Prostate gland (tissue), 2 donors: ENCODE results near the gene AP3D1. TPM values are rescaled to one million over a fixed set of nuclear protein-coding genes. Genes with fewer than 3 reads are reported as not detected.

ENCODE experiments used
- DNase-seq: peaks from one replicate; pipeline ENCODE4 v3.0.0-alpha.2; 2019; ENCODE audit warnings: low spot score
- H3K27ac ChIP-seq, 2 donors: fragments of 200-600 bp; sonication (generic); 2 replicates each; pipeline ENCODE4 v1.5.1; 2017 to 2019
- H3K27me3 ChIP-seq: fragments of 200-600 bp; sonication (generic); replicated peaks from 2 replicates; pipeline ENCODE4 v1.5.1; 2019; ENCODE audit not compliant: insufficient read depth
- H3K36me3 ChIP-seq, 2 donors: fragments of 200-600 bp; sonication (generic); 1 replicate in 1 of 2; 2 replicates in 1 of 2; pipeline versions ENCODE4 v1.5.1 to v1.8.1; 2017 to 2019
- H3K4me1 ChIP-seq: fragments of 200-600 bp; sonication (generic); replicated peaks from 2 replicates; pipeline ENCODE4 v1.5.1; 2019
- H3K4me3 ChIP-seq, 2 donors: fragments of 200-600 bp; sonication (generic); 2 replicates each; pipeline ENCODE4 v1.5.1; 2017 to 2019
- H3K9me3 ChIP-seq: fragments of 200-600 bp; sonication (generic); 2 replicates; pipeline ENCODE4 v1.5.1; 2017
- POLR2A ChIP-seq: fragments of 450-650 bp; IDR thresholded peaks from one replicate; pipeline ENCODE4 v1.6.1; 2016; ENCODE audit warnings: antibody characterized with exemption, mild to moderate bottlenecking
- POLR2AphosphoS5 ChIP-seq: sonication (generic); formaldehyde crosslinking; IDR thresholded peaks from one replicate; pipeline ENCODE4 v1.6.1; 2017; ENCODE audit warnings: antibody characterized with exemption
- WGBS: methylation state at CpG from one replicate; pipeline ENCODE4 v1.1.5; 2018; 5-methylcytosine and 5-hydroxymethylcytosine counted together
- intact Hi-C: fragments of 100-400 bp; cut with DNase I; formaldehyde crosslinking; loops from one replicate; pipeline ENCODE4 v1.14.2; 2022
- total RNA-seq, 2 donors: library from RNA; depleted of rRNA; stranded (reverse); fragments of >200 nt; gene quantifications; one replicate each; pipeline ENCODE4 v1.1.0, GENCODE V29; 2016
- TF ChIP-seq, protein P1 (sequence below), 4 experiments: fragments of 200-600 bp in 2 of 4; fragments of 450-650 bp in 2 of 4; sonication (generic) in 2 of 4; IDR thresholded peaks; 1 replicate in 3 of 4; 2 replicates in 1 of 4; pipeline ENCODE4 v1.5.1; 2016 to 2019; ENCODE audit warnings: antibody characterized with exemption in 4 of 4, mild to moderate bottlenecking in 2 of 4, moderate library complexity in 2 of 4

Gene AP3D1
- total RNA-seq, 2 donors from 2014 or later, result 115 to 178 TPM

DNA sequence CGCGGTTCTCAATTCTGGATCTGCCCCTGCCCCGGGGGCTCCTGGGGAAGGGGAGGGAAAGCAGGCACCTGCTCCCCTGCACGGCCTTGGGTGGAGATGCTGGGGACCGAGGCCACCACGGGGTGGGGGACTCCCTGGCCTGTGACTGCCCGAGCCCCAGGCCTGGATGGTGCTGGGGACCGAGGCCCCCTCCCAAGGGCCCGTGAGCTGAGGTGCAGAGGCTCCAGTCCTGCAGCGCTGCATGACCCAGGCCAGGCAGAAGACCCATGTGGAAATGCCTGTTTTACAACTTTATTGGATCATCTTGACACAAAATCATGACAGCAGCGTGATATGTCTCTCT lies 50.7 kb downstream of the AP3D1 start:
- H3K4me1 ChIP-seq, result no peaks in the 10 kb centered on the region
- TF ChIP-seq POLR2A (no peak), POLR2AphosphoS5 (no peak)
- TF ChIP-seq, protein P1, sequence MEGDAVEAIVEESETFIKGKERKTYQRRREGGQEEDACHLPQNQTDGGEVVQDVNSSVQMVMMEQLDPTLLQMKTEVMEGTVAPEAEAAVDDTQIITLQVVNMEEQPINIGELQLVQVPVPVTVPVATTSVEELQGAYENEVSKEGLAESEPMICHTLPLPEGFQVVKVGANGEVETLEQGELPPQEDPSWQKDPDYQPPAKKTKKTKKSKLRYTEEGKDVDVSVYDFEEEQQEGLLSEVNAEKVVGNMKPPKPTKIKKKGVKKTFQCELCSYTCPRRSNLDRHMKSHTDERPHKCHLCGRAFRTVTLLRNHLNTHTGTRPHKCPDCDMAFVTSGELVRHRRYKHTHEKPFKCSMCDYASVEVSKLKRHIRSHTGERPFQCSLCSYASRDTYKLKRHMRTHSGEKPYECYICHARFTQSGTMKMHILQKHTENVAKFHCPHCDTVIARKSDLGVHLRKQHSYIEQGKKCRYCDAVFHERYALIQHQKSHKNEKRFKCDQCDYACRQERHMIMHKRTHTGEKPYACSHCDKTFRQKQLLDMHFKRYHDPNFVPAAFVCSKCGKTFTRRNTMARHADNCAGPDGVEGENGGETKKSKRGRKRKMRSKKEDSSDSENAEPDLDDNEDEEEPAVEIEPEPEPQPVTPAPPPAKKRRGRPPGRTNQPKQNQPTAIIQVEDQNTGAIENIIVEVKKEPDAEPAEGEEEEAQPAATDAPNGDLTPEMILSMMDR (IDR thresholded peaks at IDR 0.05), result no peak
- no peaks in the 10 kb centered on the region for H3K9me3 ChIP-seq
- 83% methylated on average over 11 of the region's 11 CpGs for WGBS
- peaks cover 0 to 6% of the 10 kb centered on the region in 2 donors for H3K36me3 ChIP-seq
- H3K27me3 ChIP-seq, result no peaks in the 10 kb centered on the region
- H3K4me3 ChIP-seq, result no peak overlapping the region
- H3K27ac ChIP-seq, result no peak overlapping the region
- DNase-seq, result no peak
- intact Hi-C loops, result no loop called here

DNA sequence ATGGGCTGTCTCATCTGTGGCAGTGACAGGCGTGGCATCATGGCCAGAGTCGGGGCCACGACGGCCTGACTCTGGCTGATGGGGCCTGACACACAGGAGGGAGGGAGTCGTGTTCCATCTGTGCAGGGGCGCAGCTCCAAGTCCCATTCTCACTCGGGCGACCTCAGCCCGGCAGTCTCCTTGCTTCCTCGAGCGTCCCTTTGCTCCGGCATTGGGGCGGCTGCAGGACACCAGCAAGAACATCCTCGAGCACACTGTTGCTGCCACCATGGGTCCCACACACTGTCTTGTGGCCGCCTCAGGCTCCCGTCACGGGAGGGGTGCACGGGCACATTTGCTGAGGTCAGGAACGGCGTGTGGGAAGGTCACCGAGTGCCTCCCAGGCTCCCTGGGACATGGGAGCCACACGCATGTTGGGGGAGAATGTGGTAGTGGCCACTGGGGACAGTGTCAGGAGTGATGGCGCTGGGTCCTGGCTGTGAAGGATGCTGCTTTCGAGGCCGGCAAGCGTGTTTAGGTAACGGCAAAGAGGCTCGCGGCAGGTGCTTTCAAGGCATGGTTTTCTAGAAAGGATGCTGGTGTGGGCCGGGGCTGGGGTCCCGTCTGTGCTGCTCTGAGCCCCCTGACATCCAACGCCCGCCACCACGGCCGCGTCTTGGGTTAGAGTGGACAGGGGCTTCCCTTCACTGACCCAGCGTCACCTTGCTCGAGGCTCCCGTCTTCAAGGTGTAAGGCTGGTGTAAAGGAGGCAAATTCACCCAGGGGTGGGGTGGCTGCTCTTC lies 51.2 kb downstream of the AP3D1 start:
- peaks cover 0 to 6% of the 10 kb centered on the region in 2 donors for H3K36me3 ChIP-seq
- H3K4me3 ChIP-seq, result no peak overlapping the region
- no peak for DNase-seq
- no peaks in the 10 kb centered on the region for H3K27me3 ChIP-seq
- intact Hi-C loops, result loop anchor here (5.0 kb wide), 1 partner anchor 172 kb away; no protein-coding TSS in a partner anchor
- no peak overlapping the region for H3K27ac ChIP-seq
- H3K4me1 ChIP-seq, result peaks cover under 1% of the 10 kb centered on the region
- no peak for TF ChIP-seq POLR2A
- TF ChIP-seq, protein P1 (IDR thresholded peaks at IDR 0.05), result no peak
- no peak for TF ChIP-seq POLR2AphosphoS5
- no peaks in the 10 kb centered on the region for H3K9me3 ChIP-seq
- 91% methylated on average over 39 of the region's 39 CpGs for WGBS

DNA sequence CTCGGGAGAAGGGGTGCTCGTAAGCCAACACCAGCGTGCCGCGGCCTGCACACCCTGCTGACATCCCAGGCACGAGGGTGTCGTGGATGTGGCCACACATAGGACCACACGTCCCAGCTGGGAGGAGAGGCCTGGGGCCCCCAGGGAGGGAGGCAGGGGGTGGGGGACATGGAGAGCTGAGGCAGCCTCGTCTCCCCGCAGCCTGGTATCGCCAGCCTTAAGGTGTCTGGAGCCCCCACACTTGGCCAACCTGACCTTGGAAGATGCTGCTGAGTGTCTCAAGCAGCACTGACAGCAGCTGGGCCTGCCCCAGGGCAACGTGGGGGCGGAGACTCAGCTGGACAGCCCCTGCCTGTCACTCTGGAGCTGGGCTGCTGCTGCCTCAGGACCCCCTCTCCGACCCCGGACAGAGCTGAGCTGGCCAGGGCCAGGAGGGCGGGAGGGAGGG lies 52.3 kb downstream of the AP3D1 start:
- no peak overlapping the region for H3K4me3 ChIP-seq

DNA sequence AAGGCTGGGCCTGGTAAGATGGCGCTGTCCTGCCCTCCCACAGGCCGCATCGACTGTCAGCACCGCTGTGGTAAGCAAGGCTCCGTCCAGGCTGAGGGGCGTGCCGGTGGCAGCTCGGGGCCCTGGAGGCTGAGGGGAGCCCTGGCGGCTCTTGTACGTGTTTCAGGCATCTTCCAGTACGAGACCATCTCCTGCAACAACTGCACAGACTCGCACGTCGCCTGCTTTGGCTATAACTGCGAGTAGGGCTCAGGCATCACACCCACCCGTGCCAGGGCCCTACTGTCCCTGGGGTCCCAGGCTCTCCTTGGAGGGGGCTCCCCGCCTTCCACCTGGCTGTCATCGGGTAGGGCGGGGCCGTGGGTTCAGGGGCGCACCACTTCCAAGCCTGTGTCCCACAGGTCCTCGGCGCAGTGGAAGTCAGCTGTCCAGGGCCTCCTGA lies 53.5 kb downstream of the AP3D1 start:
- intact Hi-C loops, result loop anchor here (2.0 to 5.0 kb wide), 2 partner anchors 53 to 174 kb away; partner anchors contain the start of gene AP3D1
- Histone ChIP-seq H3K4me3 (no peak overlapping the region), H3K9me3 (no peaks in the 10 kb centered on the region), H3K27ac (no peak overlapping the region), H3K36me3 (peaks cover 0 to 6% of the 10 kb centered on the region in 2 donors), H3K4me1 (peaks cover 19% of the 10 kb centered on the region), H3K27me3 (no peaks in the 10 kb centered on the region)
- no peak for DNase-seq
- WGBS, result 75% methylated on average over 23 of the region's 23 CpGs
- TF ChIP-seq POLR2A (no peak), POLR2AphosphoS5 (no peak)
- TF ChIP-seq, protein P1 (IDR thresholded peaks at IDR 0.05), result no peak

More for the DNA sequence above, 52.3 kb downstream of the AP3D1 start:
- H3K4me1 ChIP-seq, result peaks cover 10% of the 10 kb centered on the region
- no peaks in the 10 kb centered on the region for H3K27me3 ChIP-seq
- H3K9me3 ChIP-seq, result no peaks in the 10 kb centered on the region
- intact Hi-C loops, result loop anchor here (5.0 kb wide), 1 partner anchor 173 kb away; no protein-coding TSS in a partner anchor
- H3K36me3 ChIP-seq, result peaks cover 0 to 6% of the 10 kb centered on the region in 2 donors
- TF ChIP-seq POLR2AphosphoS5, result no peak
- 66% methylated on average over 16 of the region's 16 CpGs for WGBS
- DNase-seq, result no peak
- no peak overlapping the region for H3K27ac ChIP-seq

DNA sequence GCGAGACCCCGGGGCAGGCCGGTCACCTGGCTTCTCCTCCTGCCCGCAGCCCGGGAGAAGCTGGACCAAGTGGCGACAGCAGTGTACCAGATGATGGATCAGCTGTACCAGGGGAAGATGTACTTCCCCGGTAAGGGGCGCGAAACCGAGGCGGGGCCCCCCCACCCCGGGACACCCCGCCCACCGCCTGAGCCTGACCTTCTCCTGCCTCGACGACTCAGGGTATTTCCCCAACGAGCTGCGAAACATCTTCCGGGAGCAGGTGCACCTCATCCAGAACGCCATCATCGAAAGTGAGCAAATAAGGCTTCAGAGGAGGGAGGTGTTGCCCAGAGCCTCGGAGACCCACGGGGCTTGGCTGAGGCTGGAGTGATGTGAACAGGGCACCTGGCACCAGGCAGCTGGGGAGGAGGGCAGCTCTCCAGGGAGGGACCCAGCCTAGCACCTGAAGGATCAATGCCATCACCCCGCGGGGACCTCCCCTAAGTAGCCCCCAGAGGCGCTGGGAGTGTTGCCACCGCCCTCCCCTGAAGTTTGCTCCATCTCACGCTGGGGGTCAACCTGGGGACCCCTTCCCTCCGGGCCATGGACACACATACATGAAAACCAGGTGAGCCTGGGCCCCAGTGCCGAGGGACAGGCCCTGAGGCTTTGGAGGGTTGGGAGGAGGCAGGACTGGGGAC lies 54.0 kb downstream of the AP3D1 start:
- peak; percentile 23 for DNase-seq
- peaks cover 20% of the 10 kb centered on the region for H3K4me1 ChIP-seq
- no peak for TF ChIP-seq POLR2AphosphoS5
- no peak for TF ChIP-seq POLR2A
- TF ChIP-seq, protein P1 (IDR thresholded peaks at IDR 0.05), result no peak
- intact Hi-C loops, result loop anchor here (2.0 to 5.0 kb wide), 2 partner anchors 53 to 175 kb away; partner anchors contain the start of gene AP3D1
- peaks cover 0 to 6% of the 10 kb centered on the region in 2 donors for H3K36me3 ChIP-seq
- peak overlapping the region; percentile 78 to 96 for H3K27ac ChIP-seq
- peak overlapping the region; percentile 26 to 36 for H3K4me3 ChIP-seq
- WGBS, result 11% methylated on average over 27 of the region's 30 CpGs
- no peaks in the 10 kb centered on the region for H3K27me3 ChIP-seq
- H3K9me3 ChIP-seq, result no peaks in the 10 kb centered on the region
